H9 (cell line): Measurements from ENCODE around the gene CCNF. TPM values are rescaled to one million over a fixed set of nuclear protein-coding genes. Genes with fewer than 3 reads are reported as not detected.

Source experiments
- DNase-seq: peaks from one replicate; pipeline ENCODE4 v3.0.0-alpha.2; 2017
- H2AFZ ChIP-seq: one replicate; pipeline ENCODE4 v1.6.1; 2013; ENCODE audit warnings: mild to moderate bottlenecking, low read length, control low read depth, moderate library complexity
- H2AK5ac ChIP-seq: 2 replicates; pipeline ENCODE4 v1.6.1; 2013; ENCODE audit warnings: low read length, control low read depth, mixed read lengths; ENCODE audit not compliant: insufficient read length
- H2BK120ac ChIP-seq: one replicate; pipeline ENCODE4 v1.6.1; 2013; ENCODE audit warnings: low read depth, mild to moderate bottlenecking, low read length, control low read depth, inconsistent platforms; ENCODE audit not compliant: poor library complexity, severe bottlenecking
- H2BK12ac ChIP-seq: 2 replicates; pipeline ENCODE4 v1.6.1; 2013; ENCODE audit warnings: low read length, control low read depth, mixed read lengths, low read depth; ENCODE audit not compliant: insufficient read length
- H2BK15ac ChIP-seq: 2 replicates; pipeline ENCODE4 v1.6.1; 2013; ENCODE audit warnings: low read depth, low read length, control low read depth
- H2BK20ac ChIP-seq: one replicate; pipeline ENCODE4 v1.6.1; 2013; ENCODE audit warnings: low read depth, mild to moderate bottlenecking, low read length, control low read depth, inconsistent platforms; ENCODE audit not compliant: poor library complexity, severe bottlenecking
- H2BK5ac ChIP-seq: 2 replicates; pipeline ENCODE4 v1.6.1; 2013; ENCODE audit warnings: low read length, control low read depth, mixed read lengths; ENCODE audit not compliant: insufficient read length
- H3K14ac ChIP-seq: 2 replicates; pipeline ENCODE4 v1.6.1; 2013; ENCODE audit warnings: low read length, control low read depth; ENCODE audit not compliant: insufficient read depth
- H3K18ac ChIP-seq: 2 replicates; pipeline ENCODE4 v1.6.1; 2013; ENCODE audit warnings: low read depth, mild to moderate bottlenecking, mixed read lengths, low read length, control low read depth; ENCODE audit not compliant: insufficient read length
- H3K23ac ChIP-seq: 2 replicates; pipeline ENCODE4 v1.6.1; 2013; ENCODE audit warnings: low read length, control low read depth, mixed read lengths, low read depth; ENCODE audit not compliant: insufficient read length
- H3K23me2 ChIP-seq: 2 replicates; pipeline ENCODE4 v1.6.1; 2013; ENCODE audit warnings: low read depth, mild to moderate bottlenecking, mixed read lengths, low read length, control low read depth; ENCODE audit not compliant: insufficient read length, poor library complexity, severe bottlenecking
- H3K27ac ChIP-seq: 2 replicates; pipeline ENCODE4 v1.5.1; 2013; ENCODE audit warnings: low read length, control low read depth, mixed read lengths, low read depth; ENCODE audit not compliant: insufficient read length
- H3K27me3 ChIP-seq: 2 replicates; pipeline ENCODE4 v1.6.1; 2013; ENCODE audit warnings: low read length, control low read depth, inconsistent platforms; ENCODE audit not compliant: insufficient read depth
- H3K4ac ChIP-seq: 2 replicates; pipeline ENCODE4 v1.6.1; 2013; ENCODE audit warnings: low read depth, mild to moderate bottlenecking, control low read depth, inconsistent platforms, low read length, moderate library complexity
- H3K4me1 ChIP-seq: 2 replicates; pipeline ENCODE4 v1.6.1; 2013; ENCODE audit warnings: low read length, control low read depth, inconsistent platforms; ENCODE audit not compliant: insufficient read depth
- H3K4me2 ChIP-seq: 2 replicates; pipeline ENCODE4 v1.6.1; 2013; ENCODE audit warnings: low read length, control low read depth, mixed read lengths; ENCODE audit not compliant: insufficient read length, insufficient read depth
- H3K56ac ChIP-seq: 2 replicates; pipeline ENCODE4 v1.6.1; 2013; ENCODE audit warnings: low read depth, mild to moderate bottlenecking, mixed read lengths, low read length, control low read depth; ENCODE audit not compliant: insufficient read length
- H3K79me1 ChIP-seq: 2 replicates; pipeline ENCODE4 v1.6.1; 2013; ENCODE audit warnings: low read depth, mild to moderate bottlenecking, moderate library complexity, low read length, control low read depth, inconsistent platforms; ENCODE audit not compliant: insufficient read depth, poor library complexity, severe bottlenecking
- H3K79me2 ChIP-seq: 2 replicates; pipeline ENCODE4 v1.6.1; 2013; ENCODE audit warnings: low read length, control low read depth, inconsistent platforms; ENCODE audit not compliant: insufficient read depth
- H3K9ac ChIP-seq: 2 replicates; pipeline ENCODE4 v1.6.1; 2013; ENCODE audit warnings: low read length, control low read depth, mixed read lengths; ENCODE audit not compliant: insufficient read length; ENCODE audit errors: extremely low read depth
- H3K9me3 ChIP-seq: one replicate; pipeline ENCODE4 v1.6.1; 2013; ENCODE audit warnings: low read depth, low read length, inconsistent platforms; ENCODE audit not compliant: control insufficient read depth
- H3T11ph ChIP-seq: one replicate; pipeline ENCODE4 v1.6.1; 2013; ENCODE audit warnings: mild to moderate bottlenecking, low read length, control low read depth, inconsistent platforms
- H4K20me1 ChIP-seq: one replicate; pipeline ENCODE4 v1.6.1; 2013; ENCODE audit not compliant: control insufficient read depth, insufficient read length, insufficient read depth
- H4K5ac ChIP-seq: 2 replicates; pipeline ENCODE4 v1.6.1; 2013; ENCODE audit warnings: low read depth, mild to moderate bottlenecking, mixed read lengths, low read length, control low read depth; ENCODE audit not compliant: insufficient read length
- H4K8ac ChIP-seq: replicated peaks from 2 replicates; pipeline ENCODE4 v1.6.1; 2013; ENCODE audit warnings: low read length, control low read depth, mixed read lengths, low read depth; ENCODE audit not compliant: insufficient read length
- H4K91ac ChIP-seq: 2 replicates; pipeline ENCODE4 v1.6.1; 2013; ENCODE audit warnings: low read depth, mild to moderate bottlenecking, moderate library complexity, mixed read lengths, low read length, control low read depth; ENCODE audit not compliant: insufficient read length
- H3K27ac Mint-ChIP-seq, 3 experiments: 2 replicates in 2 of 3; 3 replicates in 1 of 3; pipeline ENCODE4 v1.8.0; 2020 to 2021; ENCODE audit warnings: mixed read lengths in 3 of 3, mild to moderate bottlenecking in 1 of 3, moderate library complexity in 1 of 3
- H3K27me3 Mint-ChIP-seq: 2 replicates; pipeline ENCODE4 v1.8.0; 2021; ENCODE audit warnings: low read depth, mild to moderate bottlenecking, moderate library complexity, mixed read lengths
- H3K36me3 Mint-ChIP-seq, 3 experiments: 2 replicates in 2 of 3; 3 replicates in 1 of 3; pipeline ENCODE4 v1.8.0; 2020 to 2021; ENCODE audit warnings: low read depth in 3 of 3, mixed read lengths in 3 of 3; ENCODE audit not compliant: insufficient read depth in 1 of 3
- H3K4me1 Mint-ChIP-seq, 2 experiments: 2 replicates each; pipeline ENCODE4 v1.8.0; 2020; ENCODE audit warnings: mixed read lengths in 2 of 2
- H3K4me3 Mint-ChIP-seq, 2 experiments: 2 replicates in 1 of 2; 3 replicates in 1 of 2; pipeline ENCODE4 v1.8.0; 2020 to 2021; ENCODE audit warnings: mild to moderate bottlenecking in 2 of 2, mixed read lengths in 2 of 2, moderate library complexity in 1 of 2
- H3K9me3 Mint-ChIP-seq, 2 experiments: 2 replicates in 1 of 2; 3 replicates in 1 of 2; pipeline ENCODE4 v1.8.0; 2020; ENCODE audit warnings: mild to moderate bottlenecking in 2 of 2, mixed read lengths in 2 of 2, moderate library complexity in 1 of 2
- WGBS: extraction: QIAGEN DNeasy Blood & Tissue Kit; methylation state at CpG from one replicate; pipeline ENCODE4 v1.1.7; 2013; ENCODE audit warnings: missing lambda C conversion rate, low lambda C conversion rate, mixed read lengths; ENCODE audit not compliant: insufficient read length; ENCODE audit errors: extremely low coverage; 5-methylcytosine and 5-hydroxymethylcytosine counted together
- total RNA-seq: library from RNA; stranded (reverse); gene quantifications from 2 replicates; pipeline ENCODE4 v1.2.1, GENCODE V29; 2021
- TF ChIP-seq, protein P1 (sequence below): fragments of 200-600 bp; sonication (generic); conservative IDR thresholded peaks from 3 replicates; pipeline ENCODE4 v1.8.0; 2021; ENCODE audit warnings: antibody characterized with exemption, mild to moderate bottlenecking

CCNF gene
- total RNA-seq, 1 experiment from 2014 or later: 61.6 TPM

- H2BK12ac ChIP-seq: no peak overlapping the region
- no peak overlapping the region for H3T11ph ChIP-seq
- no peaks in the 10 kb centered on the region for H4K20me1 ChIP-seq
- Mint-ChIP-seq H3K27me3 (peaks cover 9% of the 10 kb centered on the region), H3K36me3 (peaks cover 9 to 16% (median 10%) of the 10 kb centered on the region in 3 experiments), H3K27ac (no peak overlapping the region), H3K4me1 (peaks cover 21% of the 10 kb centered on the region in 2 experiments), H3K9me3 (peaks cover 17 to 18% of the 10 kb centered on the region in 2 experiments), H3K4me3 (no peak overlapping the region)
- no peaks in the 10 kb centered on the region for H3K79me1 ChIP-seq
- H3K4me1 ChIP-seq: peaks cover 6% of the 10 kb centered on the region; the same call in 1 of the 2 replicates
- H3K23ac ChIP-seq: no peak overlapping the region
- no peak overlapping the region for H2BK15ac ChIP-seq
- no peak overlapping the region for H4K91ac ChIP-seq
- no peak overlapping the region for H3K18ac ChIP-seq
- H3K27ac ChIP-seq: no peak overlapping the region
- no peaks in the 10 kb centered on the region for H3K27me3 ChIP-seq
- H3K23me2 ChIP-seq: no peaks in the 10 kb centered on the region
- no peak overlapping the region for H2BK20ac ChIP-seq
- H3K9me3 ChIP-seq: no peaks in the 10 kb centered on the region
- H3K56ac ChIP-seq: no peak overlapping the region
- H3K14ac ChIP-seq: no peak overlapping the region
- TF ChIP-seq, protein P1, sequence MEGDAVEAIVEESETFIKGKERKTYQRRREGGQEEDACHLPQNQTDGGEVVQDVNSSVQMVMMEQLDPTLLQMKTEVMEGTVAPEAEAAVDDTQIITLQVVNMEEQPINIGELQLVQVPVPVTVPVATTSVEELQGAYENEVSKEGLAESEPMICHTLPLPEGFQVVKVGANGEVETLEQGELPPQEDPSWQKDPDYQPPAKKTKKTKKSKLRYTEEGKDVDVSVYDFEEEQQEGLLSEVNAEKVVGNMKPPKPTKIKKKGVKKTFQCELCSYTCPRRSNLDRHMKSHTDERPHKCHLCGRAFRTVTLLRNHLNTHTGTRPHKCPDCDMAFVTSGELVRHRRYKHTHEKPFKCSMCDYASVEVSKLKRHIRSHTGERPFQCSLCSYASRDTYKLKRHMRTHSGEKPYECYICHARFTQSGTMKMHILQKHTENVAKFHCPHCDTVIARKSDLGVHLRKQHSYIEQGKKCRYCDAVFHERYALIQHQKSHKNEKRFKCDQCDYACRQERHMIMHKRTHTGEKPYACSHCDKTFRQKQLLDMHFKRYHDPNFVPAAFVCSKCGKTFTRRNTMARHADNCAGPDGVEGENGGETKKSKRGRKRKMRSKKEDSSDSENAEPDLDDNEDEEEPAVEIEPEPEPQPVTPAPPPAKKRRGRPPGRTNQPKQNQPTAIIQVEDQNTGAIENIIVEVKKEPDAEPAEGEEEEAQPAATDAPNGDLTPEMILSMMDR: no peak
- no peak overlapping the region for H2AK5ac ChIP-seq
- H2AFZ ChIP-seq: no peak overlapping the region
- no peak overlapping the region for H3K4me2 ChIP-seq
- DNase-seq: no peak
- no peak overlapping the region for H2BK120ac ChIP-seq
- no peak overlapping the region for H4K5ac ChIP-seq
- H2BK5ac ChIP-seq: no peak overlapping the region
- H4K8ac ChIP-seq: no peak overlapping the region
- no peak overlapping the region for H3K4ac ChIP-seq
- no peak overlapping the region for H3K9ac ChIP-seq
- H3K79me2 ChIP-seq: no peaks in the 10 kb centered on the region
- no CpG with 5 or more reads among the region's 3 CpGs for WGBS
Measured at GRCh38 chr16:2388139-2388874, 40.9 kb upstream of the CCNF start.
